Gastroesophageal sphincter (tissue), 4 donors: Measurements from ENCODE around the gene OXER1. TPM values are rescaled to one million over a fixed set of nuclear protein-coding genes. Genes with fewer than 3 reads are reported as not detected.

Experiments
- ATAC-seq: fragments of 150-250 bp; one replicate; pipeline ENCODE4 v1.9.1; 2016; ENCODE audit warnings: mild to moderate bottlenecking, moderate library complexity
- H3K27ac ChIP-seq, 4 donors: fragments of 200-600 bp; sonication (generic) in 3 of 4; 1 replicate in 3 of 4; 2 replicates in 1 of 4; pipeline ENCODE4 v1.5.1; 2016 to 2019
- H3K27me3 ChIP-seq: fragments of 200-600 bp; sonication (generic); one replicate; pipeline ENCODE4 v1.5.1; 2019
- H3K36me3 ChIP-seq, 2 donors: fragments of 200-600 bp; sonication (generic); one replicate each; pipeline ENCODE4 v1.5.1; 2019; ENCODE audit warnings: control low read depth in 1 of 2
- H3K4me1 ChIP-seq, 3 donors: fragments of 200-600 bp; sonication (generic); 1 replicate in 2 of 3; 2 replicates in 1 of 3; pipeline ENCODE4 v1.5.1; 2016 to 2019; ENCODE audit warnings: control low read depth in 2 of 3
- H3K4me3 ChIP-seq, 2 donors: fragments of 200-600 bp; sonication (generic); one replicate each; pipeline ENCODE4 v1.5.1; 2019; ENCODE audit warnings: mild to moderate bottlenecking in 1 of 2, moderate library complexity in 1 of 2
- H3K9me3 ChIP-seq, 3 donors: fragments of 200-600 bp; sonication (generic); one replicate each; pipeline ENCODE4 v1.5.1; 2017 to 2019; ENCODE audit warnings: control low read depth in 2 of 3
- EP300 ChIP-seq: sonication (generic); formaldehyde crosslinking; IDR thresholded peaks from one replicate; pipeline ENCODE4 v1.6.1; 2017; ENCODE audit warnings: antibody characterized with exemption, mild to moderate bottlenecking
- POLR2A ChIP-seq, 2 donors: fragments of 450-650 bp; IDR thresholded peaks; one replicate each; pipeline ENCODE4 v1.6.1; 2017; ENCODE audit warnings: antibody characterized with exemption in 2 of 2, mild to moderate bottlenecking in 2 of 2, moderate library complexity in 1 of 2
- POLR2AphosphoS5 ChIP-seq: sonication (generic); formaldehyde crosslinking; IDR thresholded peaks from one replicate; pipeline ENCODE4 v1.6.1; 2017; ENCODE audit warnings: antibody characterized with exemption
- WGBS, 2 donors: methylation state at CpG; one replicate each; pipeline ENCODE4 v1.1.5; 2018; ENCODE audit warnings: low coverage in 1 of 2; 5-methylcytosine and 5-hydroxymethylcytosine counted together
- total RNA-seq, 4 donors: library from RNA; depleted of rRNA; stranded (reverse); fragments of >200 nt; gene quantifications; one replicate each; pipeline ENCODE4 v1.1.0, GENCODE V29; 2016
- TF ChIP-seq, protein P1 (sequence below), 4 experiments: fragments of 200-600 bp in 2 of 4; fragments of 450-650 bp in 2 of 4; sonication (generic) in 1 of 4; IDR thresholded peaks; one replicate each; pipeline ENCODE4 v1.5.1; 2017 to 2019; ENCODE audit warnings: antibody characterized with exemption in 4 of 4, mild to moderate bottlenecking in 2 of 4, moderate library complexity in 2 of 4

The OXER1 gene
- total RNA-seq, 4 donors from 2014 or later, result 0.37 to 2.3 (median 1.2) TPM

- 3 to 30% methylated on average over 5 to 9 of the region's 10 CpGs for WGBS, 2 donors
- peaks cover 2 to 25% (median 7%) of the 10 kb centered on the region in 3 donors for H3K4me1 ChIP-seq
- no peaks in the 10 kb centered on the region for H3K36me3 ChIP-seq
- H3K27ac ChIP-seq, result peak overlapping the region; percentile 90 to 99 (median 98)
- H3K4me3 ChIP-seq, result peak overlapping the region; percentile 52 to 69
- ATAC-seq, result no peak
- H3K9me3 ChIP-seq, result no peaks in the 10 kb centered on the region
- no peak for TF ChIP-seq EP300
- no peak for TF ChIP-seq POLR2A (IDR thresholded peaks at IDR 0.05)
- TF ChIP-seq, protein P1, sequence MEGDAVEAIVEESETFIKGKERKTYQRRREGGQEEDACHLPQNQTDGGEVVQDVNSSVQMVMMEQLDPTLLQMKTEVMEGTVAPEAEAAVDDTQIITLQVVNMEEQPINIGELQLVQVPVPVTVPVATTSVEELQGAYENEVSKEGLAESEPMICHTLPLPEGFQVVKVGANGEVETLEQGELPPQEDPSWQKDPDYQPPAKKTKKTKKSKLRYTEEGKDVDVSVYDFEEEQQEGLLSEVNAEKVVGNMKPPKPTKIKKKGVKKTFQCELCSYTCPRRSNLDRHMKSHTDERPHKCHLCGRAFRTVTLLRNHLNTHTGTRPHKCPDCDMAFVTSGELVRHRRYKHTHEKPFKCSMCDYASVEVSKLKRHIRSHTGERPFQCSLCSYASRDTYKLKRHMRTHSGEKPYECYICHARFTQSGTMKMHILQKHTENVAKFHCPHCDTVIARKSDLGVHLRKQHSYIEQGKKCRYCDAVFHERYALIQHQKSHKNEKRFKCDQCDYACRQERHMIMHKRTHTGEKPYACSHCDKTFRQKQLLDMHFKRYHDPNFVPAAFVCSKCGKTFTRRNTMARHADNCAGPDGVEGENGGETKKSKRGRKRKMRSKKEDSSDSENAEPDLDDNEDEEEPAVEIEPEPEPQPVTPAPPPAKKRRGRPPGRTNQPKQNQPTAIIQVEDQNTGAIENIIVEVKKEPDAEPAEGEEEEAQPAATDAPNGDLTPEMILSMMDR (IDR thresholded peaks at IDR 0.05), result no peak
- TF ChIP-seq POLR2AphosphoS5, result no peak
- H3K27me3 ChIP-seq, result no peaks in the 10 kb centered on the region
Measured at GRCh38 chr2:42809131-42809818, 45.3 kb upstream of the OXER1 start.

DNA sequence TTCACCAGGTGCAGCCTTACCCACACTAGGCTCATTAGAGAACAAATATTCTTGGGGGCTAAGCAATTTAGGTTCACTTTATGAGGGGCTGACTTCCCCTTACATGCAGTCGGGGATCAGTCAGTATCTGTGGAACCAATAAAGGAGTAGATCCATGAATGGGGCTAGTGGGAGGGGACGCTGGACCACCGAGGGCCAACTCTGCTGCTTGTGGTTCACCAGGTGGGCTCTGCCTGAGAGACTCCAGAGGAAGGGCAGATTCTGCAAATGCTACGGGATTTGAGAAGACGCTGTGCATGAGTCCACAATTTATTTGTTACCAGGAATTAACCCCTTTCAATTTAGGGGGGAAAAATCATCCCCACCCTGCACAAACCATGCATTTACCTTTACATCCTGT is 44.4 kb upstream of the OXER1 start:
- peak overlapping the region in 2 of 4 donors; percentile 97 to 98 for H3K27ac ChIP-seq
- no peaks in the 10 kb centered on the region for H3K9me3 ChIP-seq
- no peak for ATAC-seq
- TF ChIP-seq POLR2AphosphoS5 (no peak), POLR2A (IDR thresholded peaks at IDR 0.05) (no peak), EP300 (no peak)
- TF ChIP-seq, protein P1 (IDR thresholded peaks at IDR 0.05), result no peak
- WGBS, 2 donors, result 57 to 88% methylated on average over 1 to 3 of the region's 5 CpGs
- H3K4me1 ChIP-seq, result peaks cover 2 to 25% (median 7%) of the 10 kb centered on the region in 3 donors
- no peak overlapping the region for H3K4me3 ChIP-seq
- no peaks in the 10 kb centered on the region for H3K36me3 ChIP-seq
- no peaks in the 10 kb centered on the region for H3K27me3 ChIP-seq

GRCh38 chr2:42806786-42807185 is 42.9 kb upstream of the OXER1 start:
- WGBS, 2 donors, result 84 to 90% methylated on average over 6 of the region's 6 CpGs
- Histone ChIP-seq H3K9me3 (no peaks in the 10 kb centered on the region), H3K36me3 (no peaks in the 10 kb centered on the region), H3K27me3 (no peaks in the 10 kb centered on the region), H3K4me1 (peaks cover 2 to 22% (median 7%) of the 10 kb centered on the region in 3 donors), H3K4me3 (no peak overlapping the region), H3K27ac (no peak overlapping the region)
- TF ChIP-seq, protein P1 (IDR thresholded peaks at IDR 0.05), result no peak
- TF ChIP-seq POLR2AphosphoS5 (no peak), EP300 (no peak), POLR2A (IDR thresholded peaks at IDR 0.05) (no peak)
- no peak for ATAC-seq

GRCh38 chr2:42804891-42805290 is 41.0 kb upstream of the OXER1 start:
- no peaks in the 10 kb centered on the region for H3K9me3 ChIP-seq
- WGBS, 2 donors, result 75 to 92% methylated on average over 2 to 5 of the region's 5 CpGs
- no peak for ATAC-seq
- H3K36me3 ChIP-seq, result no peaks in the 10 kb centered on the region
- no peak overlapping the region for H3K4me3 ChIP-seq
- TF ChIP-seq POLR2A (IDR thresholded peaks at IDR 0.05) (no peak), POLR2AphosphoS5 (no peak), EP300 (no peak)
- TF ChIP-seq, protein P1 (IDR thresholded peaks at IDR 0.05), result no peak
- H3K27ac ChIP-seq, result no peak overlapping the region
- peaks cover 2 to 21% (median 10%) of the 10 kb centered on the region in 3 donors for H3K4me1 ChIP-seq
- no peaks in the 10 kb centered on the region for H3K27me3 ChIP-seq

GRCh38 chr2:42804338-42804737 is 40.4 kb upstream of the OXER1 start:
- no peak for ATAC-seq
- Histone ChIP-seq H3K9me3 (no peaks in the 10 kb centered on the region), H3K4me3 (no peak overlapping the region), H3K27ac (no peak overlapping the region), H3K36me3 (no peaks in the 10 kb centered on the region), H3K27me3 (no peaks in the 10 kb centered on the region), H3K4me1 (peaks cover 2 to 19% (median 10%) of the 10 kb centered on the region in 3 donors)
- TF ChIP-seq POLR2AphosphoS5, result no peak
- no peak for TF ChIP-seq POLR2A (IDR thresholded peaks at IDR 0.05)
- TF ChIP-seq, protein P1 (IDR thresholded peaks at IDR 0.05), result no peak
- TF ChIP-seq EP300, result no peak
- WGBS, 2 donors, result 67 to 73% methylated on average over 3 of the region's 3 CpGs
